ENCODE data around the gene SLC34A1. TPM values are rescaled to one million over a fixed set of nuclear protein-coding genes. Genes with fewer than 3 reads are reported as not detected.
"Not testable (repeated sequence)": the region's sequence is repeated elsewhere in the genome, so short reads cannot be mapped to it uniquely, and the experiment has no call there.

SLC34A1 gene
- total RNA-seq, 1 experiment from 2014 or later: not detected

DNA sequence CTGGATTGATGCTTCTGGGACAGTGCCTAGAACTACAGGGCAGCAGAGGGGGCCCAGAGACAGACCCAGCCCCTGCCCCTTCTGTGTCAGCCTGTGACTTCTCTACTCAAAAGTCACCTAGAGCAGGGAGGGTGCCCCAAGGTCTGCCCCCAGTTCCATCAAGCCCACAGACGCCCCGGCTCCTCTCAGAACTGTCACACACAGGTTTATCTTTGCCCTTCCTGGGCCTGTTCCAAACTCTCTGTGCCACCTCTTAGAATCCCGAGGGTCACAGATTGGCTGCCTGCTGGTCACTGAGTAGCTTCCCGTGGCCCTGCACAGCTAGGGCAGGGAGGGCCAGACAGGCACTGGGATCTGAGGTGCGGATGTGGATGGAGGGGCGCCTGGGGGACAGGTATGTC, 24.8 kb upstream of the SLC34A1 start:
- no peak overlapping the region for H3K27ac ChIP-seq (ENCODE audit: low read depth, low read length, poor library complexity, severe bottlenecking)
- POLR2A ChIA-PET (ENCODE audit: low non-redundant PET): no interaction called here
- DNase-seq (ENCODE audit: low spot score): no peak
- BruUV-seq (replicated peaks): no TSS peak
- H3K27me3 ChIP-seq (replicated peaks; ENCODE audit: insufficient read depth, low read depth, low read length, poor library complexity): no peaks in the 10 kb centered on the region
- no peaks in the 10 kb centered on the region for H3K36me3 ChIP-seq (ENCODE audit: insufficient read depth, low read length, poor library complexity, severe bottlenecking)
- H3K4me1 ChIP-seq (ENCODE audit: insufficient read depth, low read length, poor library complexity, severe bottlenecking): peaks cover 6% of the 10 kb centered on the region
- H3K9me3 ChIP-seq (ENCODE audit: low read depth, low read length, poor library complexity, severe bottlenecking): no peaks in the 10 kb centered on the region
- intact Hi-C loops (cut with micrococcal nuclease; ENCODE audit: unreplicated experiment): no loop called here
- TF ChIP-seq CTCF (conservative IDR thresholded peaks at IDR 0.05; ENCODE audit: low read depth, low read length) (no peak), EZH2 (IDR thresholded peaks at IDR 0.05; ENCODE audit: borderline replicate concordance, low read depth, low read length, poor library complexity, severe bottlenecking) (no peak)
- no peak overlapping the region for H3K4me3 ChIP-seq (ENCODE audit: low read depth, low read length, poor library complexity, severe bottlenecking)
- CTCF ChIA-PET: no interaction called here

DNA sequence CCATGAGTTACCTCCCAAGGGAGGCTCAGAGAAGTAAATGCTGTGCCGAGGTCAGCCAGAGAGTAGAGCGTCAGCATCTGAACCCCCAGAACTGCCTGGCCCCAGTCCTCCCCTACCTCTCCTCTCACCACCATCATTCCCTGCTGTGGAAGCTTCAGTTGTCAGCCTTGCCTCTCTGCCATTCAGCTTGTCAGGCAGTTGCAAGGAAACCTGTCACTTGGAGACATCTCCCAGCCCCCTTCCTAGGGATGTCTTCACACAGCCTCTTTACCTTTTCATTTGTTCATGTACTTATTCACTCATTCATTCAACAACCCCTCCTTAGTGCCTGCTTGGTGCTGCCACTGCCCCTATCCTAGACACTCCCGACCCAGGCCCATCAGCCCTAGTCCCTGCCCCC, 24.4 kb upstream of the SLC34A1 start:
- H3K27me3 ChIP-seq (replicated peaks; ENCODE audit: insufficient read depth, low read depth, low read length, poor library complexity): no peaks in the 10 kb centered on the region
- ChIA-PET CTCF (no interaction called here), POLR2A (ENCODE audit: low non-redundant PET) (no interaction called here)
- intact Hi-C loops (cut with micrococcal nuclease; ENCODE audit: unreplicated experiment): no loop called here
- no peaks in the 10 kb centered on the region for H3K9me3 ChIP-seq (ENCODE audit: low read depth, low read length, poor library complexity, severe bottlenecking)
- BruUV-seq (replicated peaks): no TSS peak
- no peaks in the 10 kb centered on the region for H3K36me3 ChIP-seq (ENCODE audit: insufficient read depth, low read length, poor library complexity, severe bottlenecking)
- no peak overlapping the region for H3K27ac ChIP-seq (ENCODE audit: low read depth, low read length, poor library complexity, severe bottlenecking)
- H3K4me3 ChIP-seq (ENCODE audit: low read depth, low read length, poor library complexity, severe bottlenecking): no peak overlapping the region
- peaks cover 6% of the 10 kb centered on the region for H3K4me1 ChIP-seq (ENCODE audit: insufficient read depth, low read length, poor library complexity, severe bottlenecking)
- no peak for DNase-seq (ENCODE audit: low spot score)
- no peak for TF ChIP-seq CTCF (conservative IDR thresholded peaks at IDR 0.05; ENCODE audit: low read depth, low read length)
- no peak for TF ChIP-seq EZH2 (IDR thresholded peaks at IDR 0.05; ENCODE audit: borderline replicate concordance, low read depth, low read length, poor library complexity, severe bottlenecking)

GRCh38 chr5:177360740-177361139, 23.5 kb upstream of the SLC34A1 start:
- DNase-seq (ENCODE audit: low spot score); H3K27me3 ChIP-seq (replicated peaks; ENCODE audit: insufficient read depth, low read depth, low read length, poor library complexity); CTCF ChIA-PET; intact Hi-C loops (cut with micrococcal nuclease; ENCODE audit: unreplicated experiment); BruUV-seq (replicated peaks); H3K4me3 ChIP-seq (ENCODE audit: low read depth, low read length, poor library complexity, severe bottlenecking); H3K9me3 ChIP-seq (ENCODE audit: low read depth, low read length, poor library complexity, severe bottlenecking); H3K4me1 ChIP-seq (ENCODE audit: insufficient read depth, low read length, poor library complexity, severe bottlenecking); H3K36me3 ChIP-seq (ENCODE audit: insufficient read depth, low read length, poor library complexity, severe bottlenecking); H3K27ac ChIP-seq (ENCODE audit: low read depth, low read length, poor library complexity, severe bottlenecking); POLR2A ChIA-PET (ENCODE audit: low non-redundant PET): not testable (repeated sequence)

- BruUV-seq (replicated peaks): no TSS peak
- POLR2A ChIA-PET (ENCODE audit: low non-redundant PET): no interaction called here
- CTCF ChIA-PET: no interaction called here
These were observed 22.6 kb upstream of the SLC34A1 start for GRCh38 chr5:177361418-177362291.

More at GRCh38 chr5:177361418-177362291, 22.6 kb upstream of the SLC34A1 start:
- TF ChIP-seq EZH2 (IDR thresholded peaks at IDR 0.05; ENCODE audit: borderline replicate concordance, low read depth, low read length, poor library complexity, severe bottlenecking) (no peak), CTCF (conservative IDR thresholded peaks at IDR 0.05; ENCODE audit: low read depth, low read length) (no peak)
- no peaks in the 10 kb centered on the region for H3K9me3 ChIP-seq (ENCODE audit: low read depth, low read length, poor library complexity, severe bottlenecking)
- H3K36me3 ChIP-seq (ENCODE audit: insufficient read depth, low read length, poor library complexity, severe bottlenecking): no peaks in the 10 kb centered on the region
- peaks cover 9% of the 10 kb centered on the region for H3K4me1 ChIP-seq (ENCODE audit: insufficient read depth, low read length, poor library complexity, severe bottlenecking)
- intact Hi-C loops (cut with micrococcal nuclease; ENCODE audit: unreplicated experiment): no loop called here
- no peaks in the 10 kb centered on the region for H3K27me3 ChIP-seq (replicated peaks; ENCODE audit: insufficient read depth, low read depth, low read length, poor library complexity)
- no peak overlapping the region for H3K4me3 ChIP-seq (ENCODE audit: low read depth, low read length, poor library complexity, severe bottlenecking)
- no peak overlapping the region for H3K27ac ChIP-seq (ENCODE audit: low read depth, low read length, poor library complexity, severe bottlenecking)
- DNase-seq (ENCODE audit: low spot score): no peak

All from A673 (cell line).